GM12878 (cell line): ENCODE measurements around the gene BTBD6.

ENCODE experiments used
- CHD1 ChIP-seq: IDR thresholded peaks from 2 replicates; pipeline ENCODE4 v1.6.1; 2012; ENCODE audit warnings: low read depth, low read length, improper control_type of control experiment
- CHD2 ChIP-seq: IDR thresholded peaks from 2 replicates; pipeline ENCODE4 v1.6.1; 2011; ENCODE audit warnings: low read depth, low read length, improper control_type of control experiment, borderline replicate concordance
- CTCF ChIP-seq, 3 experiments: IDR thresholded peaks in 2 of 3; conservative IDR thresholded peaks in 1 of 3; 2 replicates each; pipeline ENCODE4 v1.5.1; 2011; ENCODE audit warnings: low read depth in 3 of 3, low read length in 3 of 3, mild to moderate bottlenecking in 3 of 3, control low read depth in 2 of 3, moderate library complexity in 2 of 3, inconsistent platforms in 1 of 3, mixed read lengths in 1 of 3; ENCODE audit not compliant: control insufficient read depth in 2 of 3, insufficient read depth in 1 of 3; ENCODE audit errors: extremely low read depth in 1 of 3
- DPF2 ChIP-seq: fragments of 450-650 bp; IDR thresholded peaks from 2 replicates; pipeline ENCODE4 v1.6.1; 2017; ENCODE audit warnings: mild to moderate bottlenecking
- EZH2 ChIP-seq: IDR thresholded peaks from 2 replicates; pipeline ENCODE4 v1.6.1; 2012; ENCODE audit warnings: low read depth, mild to moderate bottlenecking, control low read depth, inconsistent platforms, low read length, borderline replicate concordance; ENCODE audit not compliant: control insufficient read depth
- HDAC6 ChIP-seq: fragments of 200-600 bp; sonication (generic); IDR thresholded peaks from one replicate; pipeline ENCODE4 v1.8.0; 2017; ENCODE audit warnings: antibody characterized with exemption; ENCODE audit not compliant: unreplicated experiment
- IRF4 ChIP-seq: IDR thresholded peaks from 2 replicates; pipeline ENCODE4 v1.6.1; 2011; ENCODE audit warnings: low read depth, low read length
- KLF5 ChIP-seq: fragments of 450-650 bp; IDR thresholded peaks from 2 replicates; pipeline ENCODE4 v1.6.1; 2014; ENCODE audit warnings: mild to moderate bottlenecking; ENCODE audit not compliant: partially characterized antibody
- POLR2A ChIP-seq: IDR thresholded peaks from 2 replicates; pipeline ENCODE4 v1.6.1; 2011; ENCODE audit warnings: low read depth, mild to moderate bottlenecking, low read length
- RBBP5 ChIP-seq: fragments of 200-600 bp; sonication (generic); conservative IDR thresholded peaks from 2 replicates; pipeline ENCODE4 v1.6.1; 2016
- SMC3 ChIP-seq: IDR thresholded peaks from 2 replicates; pipeline ENCODE4 v1.6.1; 2011; ENCODE audit warnings: low read length, improper control_type of control experiment, borderline replicate concordance
- SP1 ChIP-seq: IDR thresholded peaks from one replicate; pipeline ENCODE4 v1.6.1; 2011; ENCODE audit warnings: low read depth, low read length
- ZNF274 ChIP-seq: IDR thresholded peaks from one replicate; pipeline ENCODE4 v1.8.0; 2011; ENCODE audit not compliant: insufficient read length, insufficient read depth

DNA sequence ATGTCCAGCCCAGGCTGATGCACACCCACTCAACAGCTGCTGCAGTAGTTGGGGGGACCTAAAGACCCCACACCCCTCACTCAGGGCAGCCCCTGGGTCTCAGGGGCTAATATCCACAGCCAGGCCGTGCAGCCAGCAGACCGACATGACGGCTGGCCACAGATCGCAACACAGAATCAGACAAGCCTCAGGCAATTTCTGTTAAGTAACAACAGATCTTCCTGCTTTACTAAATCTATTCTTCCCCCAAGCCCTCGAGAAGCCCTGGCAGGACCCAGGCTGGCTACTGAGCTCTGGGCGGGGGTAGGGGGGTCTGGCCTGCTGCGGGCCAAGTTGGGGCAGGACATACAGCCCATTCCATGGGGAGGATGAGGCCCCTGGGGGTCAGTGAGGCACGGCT, 39.2 kb upstream of the BTBD6 start:
- TF ChIP-seq KLF5, result no peak
- TF ChIP-seq DPF2, result no peak
- TF ChIP-seq SMC3, result no peak
- TF ChIP-seq RBBP5, result no peak
- no peak for TF ChIP-seq ZNF274
- no peak for TF ChIP-seq IRF4
- TF ChIP-seq CHD1, result no peak
- no peak for TF ChIP-seq POLR2A
- TF ChIP-seq HDAC6, result no peak
- no peak for TF ChIP-seq CHD2
- TF ChIP-seq CTCF (IDR thresholded peaks at IDR 0.05 in 2 of 3, conservative IDR thresholded peaks at IDR 0.05 in 1 of 3; ENCODE audit: control insufficient read depth in 2 of 3, extremely low read depth in 1 of 3, insufficient read depth in 1 of 3, low read depth in 3 of 3, low read length in 3 of 3), result no peak
- no peak for TF ChIP-seq EZH2
- TF ChIP-seq SP1, result no peak
